SH-SY5Y (cell line): ENCODE measurements around the gene TRPV6.

Experiments used
- GATA2 ChIP-seq: IDR thresholded peaks from 2 replicates; pipeline ENCODE4 v1.6.1; 2011; ENCODE audit warnings: mild to moderate bottlenecking, low read depth, low read length
- GATA3 ChIP-seq: IDR thresholded peaks from 2 replicates; pipeline ENCODE4 v1.6.1; 2011; ENCODE audit warnings: low read depth, mild to moderate bottlenecking, low read length, moderate library complexity

GRCh38 chr7:142855756-142856564 is 29.6 kb downstream of the TRPV6 start:
- TF ChIP-seq GATA2 (no peak), GATA3 (no peak)
